Liver (tissue), 9 donors: ENCODE measurements around the gene TSR1. TPM values are rescaled to one million over a fixed set of nuclear protein-coding genes. Genes with fewer than 3 reads are reported as not detected.

Experiments
- DNase-seq: peaks from one replicate; pipeline ENCODE4 v3.0.0-alpha.2; 2017; ENCODE audit warnings: low spot score
- H3K27ac ChIP-seq, 2 donors: one replicate each; pipeline ENCODE4 v1.7.0; 2013; ENCODE audit warnings: inconsistent platforms in 2 of 2, low read length in 2 of 2, control low read depth in 1 of 2, low read depth in 1 of 2, mild to moderate bottlenecking in 1 of 2
- H3K27me3 ChIP-seq, 4 donors: one replicate each; pipeline versions ENCODE4 v1.6.1 to v1.7.0; 2013; ENCODE audit warnings: low read length in 3 of 4, inconsistent platforms in 1 of 4, mild to moderate bottlenecking in 1 of 4, moderate library complexity in 1 of 4; ENCODE audit not compliant: control insufficient read depth in 4 of 4, insufficient read depth in 4 of 4
- H3K36me3 ChIP-seq, 4 donors: one replicate each; pipeline versions ENCODE4 v1.6.1 to v1.7.0; 2013; ENCODE audit warnings: low read length in 3 of 4, mild to moderate bottlenecking in 3 of 4, low read depth in 1 of 4, moderate library complexity in 1 of 4; ENCODE audit not compliant: control insufficient read depth in 4 of 4, insufficient read depth in 3 of 4
- H3K4me1 ChIP-seq, 4 donors: one replicate each; pipeline versions ENCODE4 v1.6.1 to v1.7.0; 2013; ENCODE audit warnings: low read length in 3 of 4, mild to moderate bottlenecking in 3 of 4, moderate library complexity in 1 of 4; ENCODE audit not compliant: control insufficient read depth in 4 of 4, insufficient read depth in 4 of 4
- H3K4me3 ChIP-seq, 3 donors: one replicate each; pipeline versions ENCODE4 v1.6.1 to v1.7.0; 2013; ENCODE audit warnings: low read length in 3 of 3, control low read depth in 1 of 3, low read depth in 1 of 3, mild to moderate bottlenecking in 1 of 3
- H3K9ac ChIP-seq, 2 donors: one replicate each; pipeline ENCODE4 v1.7.0; 2013; ENCODE audit warnings: low read length in 2 of 2, mild to moderate bottlenecking in 2 of 2, moderate library complexity in 2 of 2, control low read depth in 1 of 2, low read depth in 1 of 2
- H3K9me3 ChIP-seq, 4 donors: one replicate each; pipeline versions ENCODE4 v1.6.1 to v1.7.0; 2013; ENCODE audit warnings: low read length in 3 of 4; ENCODE audit not compliant: control insufficient read depth in 4 of 4
- ATF3 ChIP-seq: IDR thresholded peaks from 2 replicates; pipeline ENCODE4 v1.6.1; 2016; ENCODE audit warnings: antibody characterized with exemption
- CTCF ChIP-seq: fragments of 150-350 bp; IDR thresholded peaks from 2 replicates; pipeline ENCODE4 v1.5.1; 2017; ENCODE audit warnings: improper control_type of control experiment, low read depth, low read length; ENCODE audit not compliant: missing input control
- EGR1 ChIP-seq, 2 donors: IDR thresholded peaks; 2 replicates each; pipeline ENCODE4 v1.6.1; 2016 to 2018; ENCODE audit warnings: antibody characterized with exemption in 2 of 2, low read depth in 2 of 2
- FOXA1 ChIP-seq: IDR thresholded peaks from 2 replicates; pipeline ENCODE4 v1.6.1; 2016; ENCODE audit warnings: antibody characterized with exemption
- FOXA2 ChIP-seq: IDR thresholded peaks from 2 replicates; pipeline ENCODE4 v1.6.1; 2016; ENCODE audit warnings: antibody characterized with exemption
- GABPA ChIP-seq, 2 donors: IDR thresholded peaks in 1 of 2; conservative IDR thresholded peaks in 1 of 2; 2 replicates each; pipeline ENCODE4 v1.6.1; 2016; ENCODE audit warnings: antibody characterized with exemption in 2 of 2, mild to moderate bottlenecking in 1 of 2, moderate library complexity in 1 of 2
- HNF4A ChIP-seq, 2 donors: conservative IDR thresholded peaks; 2 replicates each; pipeline ENCODE4 v1.6.1; 2016; ENCODE audit warnings: antibody characterized with exemption in 2 of 2, mild to moderate bottlenecking in 2 of 2
- HNF4G ChIP-seq: IDR thresholded peaks from 2 replicates; pipeline ENCODE4 v1.6.1; 2016; ENCODE audit warnings: antibody characterized with exemption
- JUND ChIP-seq, 2 donors: IDR thresholded peaks; 2 replicates each; pipeline ENCODE4 v1.6.1; 2016; ENCODE audit warnings: antibody characterized with exemption in 2 of 2
- NR2F2 ChIP-seq: IDR thresholded peaks from 2 replicates; pipeline ENCODE4 v1.6.1; 2016; ENCODE audit warnings: antibody characterized with exemption
- RAD21 ChIP-seq, 2 donors: IDR thresholded peaks; 2 replicates each; pipeline ENCODE4 v1.6.1; 2016; ENCODE audit warnings: antibody characterized with exemption in 2 of 2, mild to moderate bottlenecking in 2 of 2
- RXRA ChIP-seq, 2 donors: IDR thresholded peaks; 2 replicates each; pipeline ENCODE4 v1.6.1; 2017 to 2018; ENCODE audit warnings: antibody characterized with exemption in 2 of 2, mild to moderate bottlenecking in 1 of 2
- SP1 ChIP-seq: IDR thresholded peaks from 2 replicates; pipeline ENCODE4 v1.6.1; 2018; ENCODE audit warnings: antibody characterized with exemption, mild to moderate bottlenecking
- TAF1 ChIP-seq: conservative IDR thresholded peaks from 2 replicates; pipeline ENCODE4 v1.6.1; 2016; ENCODE audit warnings: antibody characterized with exemption, mild to moderate bottlenecking
- YY1 ChIP-seq: IDR thresholded peaks from 2 replicates; pipeline ENCODE4 v1.6.1; 2016; ENCODE audit warnings: antibody characterized with exemption, mild to moderate bottlenecking
- ZBTB33 ChIP-seq: IDR thresholded peaks from 2 replicates; pipeline ENCODE4 v1.6.1; 2016; ENCODE audit warnings: antibody characterized with exemption
- WGBS: extraction: QIAGEN DNeasy Blood & Tissue Kit; methylation state at CpG from one replicate; pipeline ENCODE4 v1.1.7; 2013; 5-methylcytosine and 5-hydroxymethylcytosine counted together
- polyA plus RNA-seq, 2 donors: library from polyadenylated mRNA; stranded (reverse) in 1 of 2; unstranded in 1 of 2; fragments of 200-250 nt in 1 of 2; fragments of >200 nt in 1 of 2; fragmentation: Nextera tagmentation in 1 of 2; extraction: Ambion mirVana in 1 of 2; gene quantifications; one replicate each; pipeline versions ENCODE4 v1.2.1 to v1.2.3, GENCODE V29; 2013 to 2015
- total RNA-seq, 2 donors: library from RNA; depleted of rRNA; stranded (reverse); fragments of >200 nt; gene quantifications; one replicate each; pipeline ENCODE4 v1.2.3, GENCODE V29; 2014
- TF ChIP-seq, protein P1 (sequence below): IDR thresholded peaks from 2 replicates; pipeline ENCODE4 v1.6.1; 2016; ENCODE audit warnings: antibody characterized with exemption
- TF ChIP-seq, protein P2 (sequence below): IDR thresholded peaks from 2 replicates; pipeline ENCODE4 v1.6.1; 2016; ENCODE audit warnings: antibody characterized with exemption, mild to moderate bottlenecking
- donor health status: healthy.
- donor health status: healthy.
- donor health status: healthy.
- donor health status: healthy.
- donor health status: healthy.

TSR1 gene
- total and polyA plus RNA-seq, 4 donors, result 6.5 to 27.0 (median 13.8) TPM

- Histone ChIP-seq H3K27me3 (no peaks in the 10 kb centered on the region), H3K4me3 (no peak overlapping the region), H3K4me1 (peaks cover 3 to 13% (median 8%) of the 10 kb centered on the region in 4 donors), H3K9ac (peak overlapping the region in 1 of 2 donors; percentile 5), H3K36me3 (peaks cover 0 to 9% (median under 1%) of the 10 kb centered on the region in 4 donors), H3K9me3 (no peaks in the 10 kb centered on the region), H3K27ac (peak overlapping the region; percentile 35 to 38)
- 58% methylated on average over 11 of the region's 11 CpGs for WGBS
- peak in 1 of 2 donors; percentile 72 for TF ChIP-seq GABPA (IDR thresholded peaks at IDR 0.05 in 1 of 2, conservative IDR thresholded peaks at IDR 0.05 in 1 of 2)
- TF ChIP-seq SP1, result peak; percentile 96
- TF ChIP-seq, protein P1, sequence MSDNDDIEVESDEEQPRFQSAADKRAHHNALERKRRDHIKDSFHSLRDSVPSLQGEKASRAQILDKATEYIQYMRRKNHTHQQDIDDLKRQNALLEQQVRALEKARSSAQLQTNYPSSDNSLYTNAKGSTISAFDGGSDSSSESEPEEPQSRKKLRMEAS, result peak; percentile 21
- peak; percentile 88 to 89 for TF ChIP-seq HNF4A (conservative IDR thresholded peaks at IDR 0.05)
- peak in 1 of 2 donors; percentile 53 for TF ChIP-seq EGR1 (IDR thresholded peaks at IDR 0.05; ENCODE audit: low read depth in 2 of 2)
- peak; percentile 92 for TF ChIP-seq FOXA2
- TF ChIP-seq, protein P2, sequence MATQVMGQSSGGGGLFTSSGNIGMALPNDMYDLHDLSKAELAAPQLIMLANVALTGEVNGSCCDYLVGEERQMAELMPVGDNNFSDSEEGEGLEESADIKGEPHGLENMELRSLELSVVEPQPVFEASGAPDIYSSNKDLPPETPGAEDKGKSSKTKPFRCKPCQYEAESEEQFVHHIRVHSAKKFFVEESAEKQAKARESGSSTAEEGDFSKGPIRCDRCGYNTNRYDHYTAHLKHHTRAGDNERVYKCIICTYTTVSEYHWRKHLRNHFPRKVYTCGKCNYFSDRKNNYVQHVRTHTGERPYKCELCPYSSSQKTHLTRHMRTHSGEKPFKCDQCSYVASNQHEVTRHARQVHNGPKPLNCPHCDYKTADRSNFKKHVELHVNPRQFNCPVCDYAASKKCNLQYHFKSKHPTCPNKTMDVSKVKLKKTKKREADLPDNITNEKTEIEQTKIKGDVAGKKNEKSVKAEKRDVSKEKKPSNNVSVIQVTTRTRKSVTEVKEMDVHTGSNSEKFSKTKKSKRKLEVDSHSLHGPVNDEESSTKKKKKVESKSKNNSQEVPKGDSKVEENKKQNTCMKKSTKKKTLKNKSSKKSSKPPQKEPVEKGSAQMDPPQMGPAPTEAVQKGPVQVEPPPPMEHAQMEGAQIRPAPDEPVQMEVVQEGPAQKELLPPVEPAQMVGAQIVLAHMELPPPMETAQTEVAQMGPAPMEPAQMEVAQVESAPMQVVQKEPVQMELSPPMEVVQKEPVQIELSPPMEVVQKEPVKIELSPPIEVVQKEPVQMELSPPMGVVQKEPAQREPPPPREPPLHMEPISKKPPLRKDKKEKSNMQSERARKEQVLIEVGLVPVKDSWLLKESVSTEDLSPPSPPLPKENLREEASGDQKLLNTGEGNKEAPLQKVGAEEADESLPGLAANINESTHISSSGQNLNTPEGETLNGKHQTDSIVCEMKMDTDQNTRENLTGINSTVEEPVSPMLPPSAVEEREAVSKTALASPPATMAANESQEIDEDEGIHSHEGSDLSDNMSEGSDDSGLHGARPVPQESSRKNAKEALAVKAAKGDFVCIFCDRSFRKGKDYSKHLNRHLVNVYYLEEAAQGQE, result peak; percentile 70
- no peak for TF ChIP-seq ZBTB33
- peak; percentile 71 to 76 for TF ChIP-seq RXRA (IDR thresholded peaks at IDR 0.05)
- TF ChIP-seq YY1, result peak; percentile 76
- TF ChIP-seq RAD21 (IDR thresholded peaks at IDR 0.05), result peak; percentile 22 to 26
- no peak for TF ChIP-seq ATF3
- no peak for TF ChIP-seq NR2F2
- TF ChIP-seq JUND (IDR thresholded peaks at IDR 0.05), result peak; percentile 59 to 68
- TF ChIP-seq HNF4G, result peak; percentile 73
- TF ChIP-seq TAF1, result no peak
- TF ChIP-seq FOXA1, result peak; percentile 92
- TF ChIP-seq CTCF, result no peak
- peak; percentile 54 for DNase-seq
Measured at GRCh38 chr17:2347805-2348685, 11.8 kb upstream of the TSR1 start.
